Vagina (tissue), 2 donors: ENCODE data around the gene DNM3.

Experiments
- POLR2A ChIP-seq, 2 donors: fragments of 450-650 bp; IDR thresholded peaks; one replicate each; pipeline ENCODE4 v1.6.1; 2017; ENCODE audit warnings: antibody characterized with exemption in 2 of 2, mild to moderate bottlenecking in 2 of 2, moderate library complexity in 2 of 2
- TF ChIP-seq, protein P1 (sequence below), 3 experiments: fragments of 450-650 bp in 2 of 3; fragments of 200-600 bp in 1 of 3; sonication (generic) in 1 of 3; IDR thresholded peaks; one replicate each; pipeline ENCODE4 v1.5.1; 2017 to 2019; ENCODE audit warnings: antibody characterized with exemption in 3 of 3, mild to moderate bottlenecking in 2 of 3, moderate library complexity in 2 of 3

DNA sequence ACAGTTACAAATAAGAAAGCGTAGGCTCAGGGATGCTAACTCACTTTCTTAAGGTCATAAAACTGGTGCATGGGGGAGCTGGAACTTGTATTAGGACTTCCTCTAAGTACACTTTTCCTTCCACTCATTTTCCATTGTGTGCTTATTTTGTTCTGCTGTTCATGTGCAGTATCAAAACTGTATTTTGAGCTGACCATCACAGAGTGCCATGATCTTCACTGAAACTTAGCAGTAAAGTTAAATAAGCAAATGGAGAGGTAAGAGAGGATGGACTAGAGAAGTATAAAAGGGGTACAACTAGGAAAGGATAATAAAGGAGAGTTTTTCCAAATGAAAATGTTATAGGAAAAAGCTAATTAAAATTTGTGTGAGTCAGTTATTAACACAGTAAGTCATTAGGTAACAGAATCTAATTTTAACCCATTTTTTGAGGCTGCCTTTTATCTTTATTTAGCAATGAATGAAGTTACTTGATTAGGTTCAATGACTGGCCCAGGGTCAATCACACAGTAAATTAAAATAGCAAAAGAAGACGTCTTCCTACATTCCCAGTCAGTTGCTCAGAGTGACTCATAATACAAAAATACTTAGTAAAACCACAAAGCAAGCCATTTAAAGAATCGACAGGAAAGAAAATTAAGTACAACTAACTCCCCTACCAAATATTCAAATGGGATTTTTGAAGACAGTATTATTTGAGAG lies 413.4 kb downstream of the DNM3 start:
- TF ChIP-seq, protein P1, sequence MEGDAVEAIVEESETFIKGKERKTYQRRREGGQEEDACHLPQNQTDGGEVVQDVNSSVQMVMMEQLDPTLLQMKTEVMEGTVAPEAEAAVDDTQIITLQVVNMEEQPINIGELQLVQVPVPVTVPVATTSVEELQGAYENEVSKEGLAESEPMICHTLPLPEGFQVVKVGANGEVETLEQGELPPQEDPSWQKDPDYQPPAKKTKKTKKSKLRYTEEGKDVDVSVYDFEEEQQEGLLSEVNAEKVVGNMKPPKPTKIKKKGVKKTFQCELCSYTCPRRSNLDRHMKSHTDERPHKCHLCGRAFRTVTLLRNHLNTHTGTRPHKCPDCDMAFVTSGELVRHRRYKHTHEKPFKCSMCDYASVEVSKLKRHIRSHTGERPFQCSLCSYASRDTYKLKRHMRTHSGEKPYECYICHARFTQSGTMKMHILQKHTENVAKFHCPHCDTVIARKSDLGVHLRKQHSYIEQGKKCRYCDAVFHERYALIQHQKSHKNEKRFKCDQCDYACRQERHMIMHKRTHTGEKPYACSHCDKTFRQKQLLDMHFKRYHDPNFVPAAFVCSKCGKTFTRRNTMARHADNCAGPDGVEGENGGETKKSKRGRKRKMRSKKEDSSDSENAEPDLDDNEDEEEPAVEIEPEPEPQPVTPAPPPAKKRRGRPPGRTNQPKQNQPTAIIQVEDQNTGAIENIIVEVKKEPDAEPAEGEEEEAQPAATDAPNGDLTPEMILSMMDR (IDR thresholded peaks at IDR 0.05) = no peak
- TF ChIP-seq POLR2A (IDR thresholded peaks at IDR 0.05) = no peak
